Measurements from ENCODE around the gene AKAP6.

The AKAP6 gene

DNA sequence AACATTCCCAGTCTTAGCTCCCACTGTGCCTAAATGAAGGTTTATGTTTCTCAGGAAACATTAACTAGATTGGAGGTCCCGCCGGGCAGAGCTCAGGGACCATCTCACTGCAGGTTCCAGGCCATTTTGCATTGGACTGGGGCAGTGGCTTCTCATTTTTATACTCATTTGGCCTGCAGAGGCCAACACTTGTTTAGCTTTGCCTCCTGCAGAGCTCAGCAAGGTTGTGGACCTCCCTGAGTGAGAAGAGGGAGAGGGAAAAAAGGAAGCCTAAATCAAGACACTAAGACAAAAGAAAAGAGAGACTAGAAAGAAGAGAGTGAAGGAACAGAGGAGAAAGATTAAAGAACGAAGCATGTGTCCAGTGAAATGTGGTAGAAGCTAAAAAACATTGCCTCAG lies 280.3 kb downstream of the AKAP6 start:
- no peak for DNase-seq
- intact Hi-C loops (cut with DNase I): loop anchor here (10.0 kb wide), 1 partner anchor 85 kb away; no protein-coding TSS in a partner anchor

DNA sequence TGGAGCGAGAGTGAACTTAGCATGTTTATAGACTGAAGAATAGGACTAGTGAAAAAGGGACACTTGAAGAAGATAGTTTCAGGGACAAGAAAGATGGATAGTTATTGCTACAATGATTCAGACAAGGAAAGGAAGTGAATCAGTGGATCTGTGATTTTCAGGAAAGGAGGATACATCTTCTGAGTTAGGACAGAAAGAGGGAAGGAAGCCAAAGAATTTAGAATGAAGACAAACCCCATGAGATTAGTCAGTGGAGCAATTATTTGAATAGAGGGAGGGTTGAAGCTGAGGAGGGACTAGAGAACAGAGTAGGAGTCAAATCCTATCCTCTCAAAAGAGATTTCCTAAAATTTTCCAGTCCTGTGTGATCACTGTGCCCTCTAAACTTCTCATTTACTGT lies 282.7 kb downstream of the AKAP6 start:
- DNase-seq: no peak
- intact Hi-C loops (cut with DNase I): no loop called here

DNA sequence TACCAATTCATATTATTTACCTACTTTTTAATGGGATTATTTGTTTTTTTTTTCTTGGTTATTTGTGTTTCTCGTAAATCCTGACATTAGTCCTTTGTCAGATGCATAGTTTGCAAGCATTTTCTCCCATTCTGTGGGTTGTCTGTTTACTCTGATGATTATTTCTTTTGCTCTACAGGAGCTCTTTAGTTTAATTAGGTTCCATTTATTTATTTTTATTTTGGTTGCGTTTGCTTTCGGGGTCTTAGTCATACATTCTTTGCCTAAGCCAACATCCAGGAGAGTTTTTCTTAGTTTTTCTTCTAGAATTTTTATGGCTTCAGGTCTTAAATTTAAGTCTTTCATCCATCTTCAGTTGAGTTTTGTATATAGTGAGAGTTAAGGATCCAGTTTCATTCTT lies 289.9 kb downstream of the AKAP6 start:
- no peak for DNase-seq
- intact Hi-C loops (cut with DNase I): no loop called here

DNA sequence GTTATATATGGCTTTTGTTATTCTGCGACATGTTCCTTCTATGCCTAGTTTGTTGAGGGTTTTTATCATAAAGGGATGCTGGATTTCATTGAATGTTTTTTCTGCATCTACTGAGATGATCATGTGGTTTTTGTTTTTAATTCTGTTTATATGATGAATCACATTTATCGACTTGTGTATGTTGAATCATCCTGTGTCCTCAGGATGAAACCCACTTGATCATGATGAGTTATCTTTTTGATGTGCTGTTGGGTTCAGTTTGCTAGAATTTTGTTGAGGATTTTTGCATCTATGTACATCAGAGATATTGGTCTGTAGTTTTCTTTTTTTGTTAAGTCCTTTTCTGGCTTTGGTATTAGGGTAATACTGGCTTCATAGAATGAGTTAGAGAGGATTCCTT lies 291.2 kb downstream of the AKAP6 start:
- intact Hi-C loops (cut with DNase I): no loop called here
- DNase-seq: no peak

DNA sequence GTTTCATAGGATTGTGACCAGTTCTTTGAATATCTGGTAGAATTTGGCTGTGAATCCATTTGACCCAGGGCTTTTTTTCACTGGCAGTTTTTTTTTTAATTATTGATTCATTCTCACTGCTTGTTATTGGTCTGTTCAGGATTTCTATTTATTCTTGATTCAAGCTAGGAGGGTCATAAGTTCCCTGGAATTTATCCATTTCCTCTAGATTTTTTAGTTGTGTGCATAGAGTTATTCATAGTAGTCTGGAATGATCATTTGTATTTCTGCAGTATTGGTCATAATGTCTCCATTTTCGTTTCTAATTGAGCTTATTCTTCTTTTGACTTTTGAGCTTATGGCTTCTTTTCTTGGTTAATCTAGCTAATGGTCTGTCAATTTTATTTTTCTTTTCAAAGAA lies 291.6 kb downstream of the AKAP6 start:
- intact Hi-C loops (cut with DNase I): no loop called here
- DNase-seq: no peak

DNA sequence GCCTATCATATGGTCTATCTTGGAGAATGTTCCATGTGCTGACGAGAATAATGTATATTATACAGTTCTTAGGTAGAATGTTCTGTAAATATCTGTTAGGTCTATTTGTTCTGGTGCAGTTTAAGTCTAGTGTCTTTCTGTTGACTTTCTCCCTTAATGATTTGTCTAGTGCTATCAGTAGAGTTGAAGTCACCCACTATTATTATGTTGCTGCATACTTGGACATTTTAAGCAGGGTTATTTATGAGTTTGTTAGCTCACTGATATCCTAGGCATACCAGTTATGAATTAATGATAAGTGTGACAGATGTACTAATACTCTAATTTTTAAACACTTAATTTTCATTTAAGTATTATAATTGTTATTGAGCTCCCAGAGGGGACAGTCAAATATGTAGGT lies 292.5 kb downstream of the AKAP6 start:
- no peak for DNase-seq
- intact Hi-C loops (cut with DNase I): no loop called here

DNA sequence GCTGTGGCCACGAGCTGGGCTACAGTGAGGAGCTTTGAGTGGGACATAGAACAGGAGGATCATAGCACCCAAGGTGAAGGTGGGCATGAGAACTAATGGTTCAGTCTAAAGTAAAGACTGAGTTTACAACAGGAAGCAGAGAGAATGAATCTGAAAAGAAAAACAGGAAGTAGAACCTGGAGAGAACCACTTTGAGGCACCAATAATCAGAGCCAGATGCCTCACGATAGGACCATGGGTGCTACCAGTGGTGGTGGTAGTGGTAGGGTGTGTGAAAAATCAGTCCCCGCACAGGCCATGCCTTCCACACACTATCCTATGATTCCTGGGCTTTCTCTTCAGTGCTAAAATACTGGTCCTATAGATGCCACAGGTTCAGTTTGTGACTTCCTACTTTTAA lies 293.6 kb downstream of the AKAP6 start:
- no peak for DNase-seq
- intact Hi-C loops (cut with DNase I): no loop called here

DNA sequence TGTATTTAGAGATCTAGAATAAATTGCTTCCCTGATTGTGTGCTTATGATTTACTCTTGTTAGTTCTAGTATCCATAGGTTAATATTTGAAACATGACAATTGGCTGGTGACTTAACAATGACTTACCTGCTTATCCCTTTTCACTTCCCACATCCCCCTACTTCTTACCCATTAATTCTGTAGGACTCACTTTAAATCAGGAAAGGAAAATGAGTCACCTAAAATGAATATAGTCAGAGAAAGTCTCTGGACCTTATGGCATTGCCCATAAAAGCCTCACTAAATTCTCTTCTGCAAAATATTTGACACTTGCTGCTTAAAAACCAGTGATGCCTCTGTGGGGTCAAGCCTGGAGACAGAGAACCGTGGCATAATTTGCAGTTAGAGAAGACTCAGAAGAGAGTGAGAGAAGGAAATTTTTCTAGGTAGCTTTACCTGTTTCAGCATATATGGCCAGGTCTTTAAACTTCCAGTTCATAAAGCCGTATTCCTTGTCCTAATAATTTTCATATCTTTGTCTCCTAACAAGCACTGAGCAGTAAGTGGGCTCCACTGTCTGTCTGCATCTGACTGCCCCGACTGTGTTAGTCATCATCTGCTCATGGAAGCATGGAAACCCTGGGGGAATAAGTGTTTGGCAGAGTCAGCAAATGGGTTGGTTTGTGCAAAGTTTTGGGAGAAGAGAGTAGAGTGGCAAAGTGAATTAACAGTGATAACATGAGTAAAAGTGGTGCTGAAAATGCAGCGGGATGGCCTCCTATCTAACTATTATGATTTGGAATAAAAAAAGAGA lies 294.4 kb downstream of the AKAP6 start:
- DNase-seq: no peak
- intact Hi-C loops (cut with DNase I): no loop called here

DNA sequence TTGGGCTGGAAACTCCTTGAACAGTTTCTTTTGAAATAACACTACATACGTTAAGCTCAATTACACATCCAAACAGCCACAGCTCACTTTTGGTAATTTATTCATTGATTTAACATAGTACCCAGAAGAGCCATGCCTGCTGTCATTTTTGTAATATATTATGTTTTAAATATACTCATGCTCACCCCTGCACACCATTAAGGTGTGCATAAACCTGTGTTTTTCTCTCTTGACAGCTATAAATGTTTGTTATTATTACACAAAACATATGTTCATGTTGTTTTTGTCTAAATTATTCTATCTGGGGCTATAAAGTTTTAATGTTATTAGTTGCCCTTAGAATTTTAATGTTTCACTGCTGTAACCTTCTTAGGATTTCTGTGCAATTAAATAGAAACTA lies 296.1 kb downstream of the AKAP6 start:
- DNase-seq: no peak
- intact Hi-C loops (cut with DNase I): no loop called here

DNA sequence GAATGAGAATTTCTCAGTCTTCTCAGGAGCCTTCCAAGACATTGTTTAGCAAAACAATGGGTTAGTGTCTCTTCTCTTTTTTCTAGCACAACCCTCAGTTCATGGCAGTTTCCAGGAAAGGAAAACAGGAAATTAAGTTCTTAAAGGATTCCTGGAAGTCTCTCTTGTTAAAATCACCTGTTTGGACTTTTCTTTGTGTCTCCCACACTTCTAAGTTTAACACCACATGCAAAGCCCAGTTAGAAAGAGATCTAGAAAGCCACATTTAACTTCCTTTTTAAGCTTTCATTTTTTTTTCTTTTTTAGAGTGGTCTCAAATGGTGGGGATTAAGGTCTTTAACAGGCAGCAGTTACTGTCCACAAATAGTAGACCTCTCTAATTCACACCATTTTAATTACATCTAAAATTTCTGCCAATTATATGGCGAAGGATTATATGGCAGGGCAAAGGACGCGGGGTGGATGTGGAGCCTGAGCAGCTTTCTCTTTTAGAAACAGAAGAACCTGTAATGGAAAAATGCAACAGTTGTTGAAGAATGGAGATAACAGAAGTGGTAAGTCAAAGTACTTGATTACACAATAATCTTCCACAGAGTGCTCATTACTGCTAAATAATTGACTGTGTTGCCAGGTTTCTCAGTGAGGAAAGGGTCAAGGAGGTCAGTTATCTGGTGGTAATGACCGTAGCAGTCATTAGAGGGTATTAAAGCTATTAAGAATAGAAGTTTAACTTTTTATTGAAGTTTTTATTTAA lies 298.6 kb downstream of the AKAP6 start:
- intact Hi-C loops (cut with DNase I): no loop called here
- no peak for DNase-seq

DNA sequence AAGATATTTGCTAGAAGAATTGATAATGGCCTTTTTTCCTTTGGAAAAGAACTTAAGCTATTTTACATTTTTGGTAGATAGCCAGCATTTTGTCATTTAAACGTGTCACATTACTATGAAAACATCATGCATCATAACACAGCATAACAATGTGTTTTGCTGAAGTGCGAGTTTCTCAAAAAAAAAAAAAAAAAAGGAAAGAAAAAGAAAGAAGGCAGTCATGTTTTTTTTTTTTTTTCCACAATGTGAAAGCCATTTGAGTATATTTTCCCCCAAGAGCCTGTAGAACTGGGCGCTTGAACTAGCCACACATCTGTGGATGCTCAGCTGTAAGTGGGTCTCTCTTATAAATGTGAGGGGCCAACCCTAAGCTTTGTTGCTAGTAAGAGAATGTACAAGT lies 300.1 kb downstream of the AKAP6 start:
- DNase-seq: no peak

DNA sequence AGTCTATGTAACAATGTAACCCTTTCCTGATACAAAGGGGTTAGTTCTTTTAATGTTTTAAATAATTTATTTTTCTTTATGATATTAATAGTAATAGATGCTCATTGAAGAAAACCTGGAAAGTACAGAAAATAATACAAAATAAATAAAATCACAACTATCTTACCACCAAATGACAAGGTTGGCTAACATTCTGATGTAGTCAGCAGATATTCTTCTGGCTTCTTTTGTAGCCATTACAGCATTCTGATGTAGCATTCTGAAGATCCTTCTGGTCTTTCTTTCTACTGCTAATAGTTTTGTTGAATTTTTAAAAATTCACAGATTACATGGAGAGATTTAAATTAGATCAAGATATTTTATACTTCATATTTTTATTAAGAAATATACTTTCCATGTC lies 301.6 kb downstream of the AKAP6 start:
- no peak for DNase-seq
- intact Hi-C loops (cut with DNase I): no loop called here

More for the DNA sequence above, 300.1 kb downstream of the AKAP6 start:
- intact Hi-C loops (cut with DNase I): no loop called here

DNA sequence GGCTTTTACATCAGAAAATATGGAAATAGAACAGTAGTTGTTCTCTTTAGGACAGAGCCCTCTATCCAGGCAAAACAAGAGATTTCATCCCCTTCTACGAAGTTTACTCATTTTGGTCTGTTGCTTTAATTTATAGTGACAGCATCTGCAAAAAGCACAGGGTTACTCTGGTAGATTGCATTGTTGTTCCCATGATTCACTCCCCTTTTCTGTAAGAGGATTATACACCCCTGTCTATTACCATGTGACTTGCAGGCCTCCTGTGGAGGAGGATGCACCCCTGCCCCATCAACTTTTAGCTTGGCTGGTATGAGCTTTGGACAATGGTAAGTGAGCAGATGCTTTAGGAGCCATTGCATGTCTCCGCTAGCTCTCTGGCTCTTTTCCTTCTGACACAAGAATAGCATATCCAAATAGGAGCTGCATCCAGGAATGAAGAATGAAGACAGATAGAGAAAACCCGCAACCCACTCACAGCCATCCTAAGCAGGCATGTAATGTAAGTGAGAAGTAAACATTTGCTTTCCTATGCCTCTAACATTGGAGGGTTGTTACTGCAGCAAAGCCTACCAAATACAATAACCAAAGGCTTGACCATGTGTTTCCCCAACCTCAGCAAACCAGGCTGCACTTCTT lies 304.2 kb downstream of the AKAP6 start:
- no peak for DNase-seq
- intact Hi-C loops (cut with DNase I): no loop called here

DNA sequence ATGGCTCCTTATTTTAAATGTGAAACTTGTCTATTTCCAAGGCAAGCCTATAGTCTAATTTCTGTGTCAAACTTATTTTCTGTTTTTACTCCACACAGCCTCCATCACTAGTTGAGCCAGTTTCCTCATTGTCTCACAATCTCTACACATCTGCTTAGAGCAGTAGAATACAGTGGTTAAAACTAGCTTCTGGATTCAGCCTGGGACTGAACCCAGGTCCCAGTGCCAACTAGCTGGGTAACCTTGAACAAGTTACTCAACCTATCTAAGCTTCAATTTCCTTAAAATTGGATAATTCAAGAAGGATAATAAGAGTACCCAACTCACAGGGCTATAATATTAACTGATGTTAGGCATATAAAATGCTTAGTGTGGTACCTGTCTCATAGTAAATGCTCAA lies 304.8 kb downstream of the AKAP6 start:
- no peak for DNase-seq
- intact Hi-C loops (cut with DNase I): no loop called here

DNA sequence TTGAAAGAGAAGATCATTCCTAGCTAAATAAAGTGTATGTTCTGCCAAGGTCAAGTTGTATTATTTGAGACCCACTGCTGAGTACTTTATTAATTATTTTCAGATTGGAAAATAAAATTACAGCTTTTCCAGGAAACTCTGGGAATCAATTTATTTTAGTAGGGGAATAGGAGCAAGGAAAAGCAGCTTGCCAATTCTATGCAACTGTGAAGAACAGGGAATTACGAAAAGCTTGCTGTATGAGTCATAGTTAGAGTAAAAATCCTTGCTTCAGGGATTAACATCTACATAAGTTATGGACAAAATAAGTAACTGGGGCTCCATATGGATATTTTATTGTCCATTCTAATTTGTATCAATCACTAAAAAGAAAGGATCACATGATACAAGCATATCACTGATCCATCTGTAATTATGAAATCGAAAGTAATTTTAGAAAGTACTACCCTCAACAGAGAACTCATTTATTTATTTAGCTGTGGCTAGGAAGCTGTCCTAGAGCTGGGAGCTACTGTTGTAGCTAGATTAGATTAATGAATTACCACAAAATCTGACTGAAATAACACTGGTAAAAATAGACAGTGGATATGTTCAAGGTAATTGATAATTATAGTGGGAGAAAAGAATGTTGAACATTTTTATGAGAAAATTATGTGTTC lies 306.1 kb downstream of the AKAP6 start:
- intact Hi-C loops (cut with DNase I): no loop called here
- no peak for DNase-seq

DNA sequence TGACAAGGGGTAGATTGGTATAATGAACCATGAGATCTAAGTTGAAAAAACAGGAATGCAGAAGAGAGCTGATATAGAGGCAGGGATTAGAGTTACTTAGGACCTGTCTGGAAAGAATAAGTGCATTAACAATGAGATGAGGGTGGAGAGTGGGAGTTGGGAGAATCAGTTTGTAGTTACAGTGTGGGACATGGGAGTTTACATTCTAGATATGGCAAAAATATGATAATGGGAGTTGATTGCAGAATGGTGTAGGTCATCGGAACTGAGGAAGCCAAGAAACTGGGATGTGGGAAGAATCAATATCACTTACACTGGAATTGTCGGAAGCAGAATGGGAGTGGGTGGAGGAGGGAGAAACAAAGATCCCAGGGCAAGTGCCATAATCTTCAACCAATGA lies 308.5 kb downstream of the AKAP6 start:
- intact Hi-C loops (cut with DNase I): no loop called here
- no peak for DNase-seq

DNA sequence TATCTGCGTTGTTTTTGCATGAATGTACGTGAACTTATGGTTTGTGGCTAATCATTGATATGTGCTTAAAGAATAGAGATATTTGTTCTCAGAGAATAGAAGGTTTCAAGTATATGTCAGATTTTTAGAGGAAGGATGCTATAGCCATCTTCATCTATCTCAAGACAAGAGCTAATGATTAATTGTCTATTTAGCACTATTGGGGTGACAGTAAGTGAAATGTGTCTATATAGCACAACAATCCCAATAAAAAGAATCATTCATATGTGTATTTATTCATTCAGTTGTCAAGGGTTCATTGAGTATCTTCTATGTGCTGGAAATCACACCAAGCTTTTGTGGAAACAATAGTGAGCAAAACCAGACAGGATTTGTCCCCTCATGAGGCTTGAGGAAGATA lies 310.1 kb downstream of the AKAP6 start:
- no peak for DNase-seq
- intact Hi-C loops (cut with DNase I): no loop called here

DNA sequence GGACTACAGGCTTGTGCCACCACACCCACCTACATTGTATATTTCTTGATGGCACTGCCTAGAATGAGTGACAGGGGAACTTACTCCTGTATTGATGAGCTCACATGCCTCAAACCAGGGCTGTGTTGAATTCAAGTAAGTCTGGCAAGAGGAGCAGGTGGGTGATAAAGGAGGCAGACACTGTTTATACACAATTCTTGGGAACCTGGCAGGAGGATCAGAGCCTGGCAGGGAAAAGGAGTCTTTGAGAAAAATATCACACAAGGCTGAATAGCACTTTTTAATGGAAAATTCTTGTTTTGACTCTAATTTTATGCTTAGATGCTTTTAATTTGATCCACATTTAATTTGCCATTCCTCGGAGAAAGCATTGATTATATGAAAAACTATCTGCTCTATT lies 316.5 kb downstream of the AKAP6 start:
- no peak for DNase-seq
- intact Hi-C loops (cut with DNase I): no loop called here

DNA sequence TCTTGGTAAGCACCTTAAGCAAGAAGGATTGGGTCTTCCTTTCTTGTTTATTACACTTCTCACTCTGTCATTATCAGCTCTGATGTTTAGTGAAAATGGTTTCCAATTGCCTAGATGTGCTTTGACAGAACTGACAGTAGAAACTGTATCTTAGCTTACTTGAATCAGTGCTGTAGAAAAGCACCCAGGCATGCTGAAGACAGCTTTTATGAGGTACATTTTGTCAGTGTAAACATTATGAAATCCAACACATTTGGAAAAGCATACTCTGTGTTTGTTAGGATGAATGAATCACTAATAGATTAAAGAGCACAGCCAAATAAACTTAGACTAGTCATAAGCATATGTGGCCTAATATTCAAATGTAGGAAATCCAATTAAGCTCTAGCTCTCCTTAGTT lies 319.3 kb downstream of the AKAP6 start:
- DNase-seq: no peak
- intact Hi-C loops (cut with DNase I): no loop called here

DNA sequence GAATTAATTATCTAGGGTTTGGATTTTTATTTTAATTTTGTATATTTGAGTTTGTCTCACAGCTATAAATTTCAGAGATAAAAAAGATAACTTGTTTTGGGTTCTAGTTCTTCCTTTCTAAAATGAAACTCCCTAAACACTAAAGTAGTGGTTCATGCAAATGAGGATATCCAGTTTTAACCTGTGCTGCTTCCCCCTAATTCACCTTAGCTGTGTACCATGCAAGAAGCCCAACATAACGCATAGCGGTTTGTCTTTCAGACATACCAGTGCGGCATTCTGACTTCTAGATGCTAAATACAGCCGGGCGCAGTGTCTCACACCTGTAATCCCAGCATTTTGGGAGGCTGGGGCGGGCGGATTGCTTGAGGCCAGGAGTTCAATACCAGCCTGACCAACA lies 320.9 kb downstream of the AKAP6 start:
- DNase-seq: no peak
- intact Hi-C loops (cut with DNase I): no loop called here

Measured in head of caudate nucleus (tissue), 42 donors.